Muscle of arm (tissue), 14 donors: Measurements from ENCODE around the gene ZFP1. TPM values are rescaled to one million over a fixed set of nuclear protein-coding genes. Genes with fewer than 3 reads are reported as not detected.
A peak's percentile ranks its signal among the peaks of the same experiment; 100 is the strongest.

Experiments
- DNase-seq: peaks from one replicate; pipeline ENCODE4 v3.0.0-alpha.2; 2013
- long read RNA-seq, 11 donors: transcript quantifications; one replicate each; lab custom pipeline, GENCODE V29; 2026
- polyA plus RNA-seq, 12 donors: library from polyadenylated mRNA; unstranded; fragments of 120-200 nt; gene quantifications; one replicate each; pipeline ENCODE4 v1.2.1, GENCODE V29; 2013; ENCODE audit not compliant: insufficient read length in 12 of 12

ZFP1 gene
- 10 to 100 TPM in 10 of 12 donors, 1 to 10 TPM in 1, not detected in 1; 8.5 to 19.6 (median 14.0) TPM for polyA plus RNA-seq
- long read RNA-seq, donor 1, partial matches to known transcripts = 0 of 2 reads
- long read RNA-seq, donor 1, other reads (novel, unspliced or antisense) = 0 of 2 reads
- long read RNA-seq, donor 2, partial matches to known transcripts = 0 of 3 reads
- long read RNA-seq, donor 2, other reads (novel, unspliced or antisense) = 0 of 3 reads
- long read RNA-seq, donor 3 = 0 reads
- long read RNA-seq, donor 4, partial matches to known transcripts = 0 of 1 reads
- long read RNA-seq, donor 4, other reads (novel, unspliced or antisense) = 0 of 1 reads
- long read RNA-seq, donor 5, partial matches to known transcripts = 0 of 2 reads
- long read RNA-seq, donor 5, other reads (novel, unspliced or antisense) = 0 of 2 reads
- long read RNA-seq, donor 6, partial matches to known transcripts = 0 of 3 reads
- long read RNA-seq, donor 6, other reads (novel, unspliced or antisense) = 0 of 3 reads
- long read RNA-seq, donor 7, partial matches to known transcripts = 0 of 2 reads
- long read RNA-seq, donor 7, other reads (novel, unspliced or antisense) = 0 of 2 reads
- long read RNA-seq, donor 8, transcript ZFP1-209 (4 exons, 1,457 nt) = major isoform, 6 of 6 reads
- long read RNA-seq, donor 8, partial matches to known transcripts = 0 of 6 reads
- long read RNA-seq, donor 8, other reads (novel, unspliced or antisense) = 0 of 6 reads
- long read RNA-seq, donor 9, transcript ZFP1-209 (4 exons, 1,457 nt) = major isoform, 5 of 7 reads
- long read RNA-seq, donor 9, partial matches to known transcripts = 0 of 7 reads
- long read RNA-seq, donor 9, other reads (novel, unspliced or antisense) = 0 of 7 reads
- long read RNA-seq, donor 10, partial matches to known transcripts = 0 of 4 reads
- long read RNA-seq, donor 10, other reads (novel, unspliced or antisense) = 0 of 4 reads
- long read RNA-seq, donor 11, partial matches to known transcripts = 0 of 2 reads
- long read RNA-seq, donor 11, other reads (novel, unspliced or antisense) = 0 of 2 reads

- DNase-seq = peak; percentile 95
Measured at GRCh38 chr16:75148311-75149195, at the start of gene ZFP1. TSS of gene ZFP1 (plus strand) at chr16:75148524. CDS start at chr16:75152952, 4,428 bp downstream.

DNA sequence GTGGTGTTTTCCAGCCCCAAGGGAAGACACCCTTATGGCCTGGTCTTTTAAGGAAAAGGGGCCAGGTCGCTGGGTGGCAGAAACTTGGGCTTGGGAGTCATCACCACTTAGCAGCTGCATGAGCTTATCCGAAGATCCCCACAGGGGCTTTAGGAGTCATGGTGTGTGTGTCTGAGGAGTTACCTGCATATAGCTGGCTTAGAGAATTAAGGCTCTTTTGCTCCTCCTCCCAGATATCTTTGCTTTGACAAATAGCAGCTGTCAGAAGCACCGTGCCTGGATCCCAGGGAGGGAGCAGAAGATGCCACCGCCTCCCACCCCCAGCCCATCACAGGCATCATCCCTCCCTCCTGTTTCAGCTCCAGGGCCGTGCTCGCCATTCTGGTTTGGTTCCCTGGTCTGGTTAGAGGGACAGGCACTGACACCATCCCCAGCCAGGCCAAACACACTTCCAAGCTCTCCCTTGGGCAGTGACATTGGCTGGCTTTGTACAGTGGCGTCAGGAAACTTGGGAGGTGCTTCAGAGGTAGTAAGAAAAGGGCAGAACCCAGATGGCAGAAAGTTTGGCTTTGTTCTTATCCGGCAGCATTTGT is 49.2 kb upstream of the ZFP1 start:
- no peak for DNase-seq

DNA sequence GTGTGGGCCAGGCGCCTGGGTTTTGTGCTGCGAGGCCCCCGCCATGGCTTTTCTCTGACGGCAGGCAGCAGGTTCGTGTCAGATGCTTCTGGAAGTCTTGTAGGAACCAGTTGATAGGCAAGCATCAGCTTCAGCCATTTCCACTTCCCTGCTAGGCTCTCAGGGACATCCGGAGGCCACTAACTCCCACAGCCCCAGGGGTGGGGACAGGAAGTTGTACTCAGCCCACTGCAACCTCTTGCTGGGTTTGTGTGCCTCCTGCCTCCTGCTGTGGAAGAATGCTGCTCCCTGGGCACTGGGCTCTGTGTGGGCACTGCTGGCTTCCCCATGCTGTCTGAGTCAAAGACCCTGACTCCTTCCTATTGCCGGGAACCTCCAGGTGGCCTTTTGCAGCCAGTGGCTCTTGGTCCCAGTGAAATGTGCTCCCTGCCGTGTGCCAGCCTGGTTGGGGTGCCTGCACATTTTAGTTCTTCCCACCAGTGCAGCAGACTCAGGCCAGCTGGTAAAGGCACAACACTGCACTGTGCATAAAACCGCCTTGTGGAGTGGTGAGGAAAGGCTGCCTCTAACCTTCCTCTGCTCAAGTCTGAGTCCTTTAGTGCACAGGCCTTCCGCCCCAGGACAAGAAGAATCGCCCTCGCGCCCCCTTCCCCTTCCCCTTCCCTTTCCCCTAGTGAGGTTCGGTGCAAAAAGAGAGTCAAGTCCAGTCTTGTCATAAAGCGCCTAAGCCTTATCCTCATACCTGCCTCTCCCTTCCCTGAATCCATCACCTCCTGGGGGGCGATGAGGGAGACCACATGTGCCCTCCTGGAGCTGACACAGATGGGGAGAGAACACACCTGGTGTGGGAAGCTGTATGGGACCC is 48.4 kb upstream of the ZFP1 start:
- DNase-seq = no peak

GRCh38 chr16:75100603-75100990 is 47.7 kb upstream of the ZFP1 start:
- DNase-seq = no peak

- no peak for DNase-seq
Measured at GRCh38 chr16:75101635-75102034, 46.7 kb upstream of the ZFP1 start.

GRCh38 chr16:75102595-75102994 is 45.7 kb upstream of the ZFP1 start:
- DNase-seq = no peak

- DNase-seq = no peak
Measured at GRCh38 chr16:75103994-75104393, 44.3 kb upstream of the ZFP1 start.

DNA sequence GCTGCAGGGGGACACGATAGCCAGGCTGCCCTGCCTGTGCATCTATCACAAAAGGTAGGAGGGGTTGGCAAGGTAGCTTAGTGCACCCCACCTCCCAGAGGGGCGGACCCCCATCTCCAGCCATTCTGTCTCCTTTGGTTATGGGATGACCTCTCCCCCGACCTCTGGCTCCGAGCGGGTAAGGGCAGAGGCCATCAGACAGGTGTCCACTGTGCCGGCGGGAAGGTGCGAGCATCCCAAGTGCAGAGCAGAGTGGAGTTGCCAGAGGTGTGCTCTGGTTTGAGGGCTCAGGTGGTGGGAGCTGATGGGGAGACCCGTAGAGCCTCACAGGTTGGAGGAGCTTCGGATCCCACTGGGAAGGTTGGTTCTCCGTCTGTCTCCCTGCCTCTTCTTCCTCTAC is 43.5 kb upstream of the ZFP1 start:
- DNase-seq = no peak

GRCh38 chr16:75105306-75106061 is 42.8 kb upstream of the ZFP1 start:
- DNase-seq = no peak

DNA sequence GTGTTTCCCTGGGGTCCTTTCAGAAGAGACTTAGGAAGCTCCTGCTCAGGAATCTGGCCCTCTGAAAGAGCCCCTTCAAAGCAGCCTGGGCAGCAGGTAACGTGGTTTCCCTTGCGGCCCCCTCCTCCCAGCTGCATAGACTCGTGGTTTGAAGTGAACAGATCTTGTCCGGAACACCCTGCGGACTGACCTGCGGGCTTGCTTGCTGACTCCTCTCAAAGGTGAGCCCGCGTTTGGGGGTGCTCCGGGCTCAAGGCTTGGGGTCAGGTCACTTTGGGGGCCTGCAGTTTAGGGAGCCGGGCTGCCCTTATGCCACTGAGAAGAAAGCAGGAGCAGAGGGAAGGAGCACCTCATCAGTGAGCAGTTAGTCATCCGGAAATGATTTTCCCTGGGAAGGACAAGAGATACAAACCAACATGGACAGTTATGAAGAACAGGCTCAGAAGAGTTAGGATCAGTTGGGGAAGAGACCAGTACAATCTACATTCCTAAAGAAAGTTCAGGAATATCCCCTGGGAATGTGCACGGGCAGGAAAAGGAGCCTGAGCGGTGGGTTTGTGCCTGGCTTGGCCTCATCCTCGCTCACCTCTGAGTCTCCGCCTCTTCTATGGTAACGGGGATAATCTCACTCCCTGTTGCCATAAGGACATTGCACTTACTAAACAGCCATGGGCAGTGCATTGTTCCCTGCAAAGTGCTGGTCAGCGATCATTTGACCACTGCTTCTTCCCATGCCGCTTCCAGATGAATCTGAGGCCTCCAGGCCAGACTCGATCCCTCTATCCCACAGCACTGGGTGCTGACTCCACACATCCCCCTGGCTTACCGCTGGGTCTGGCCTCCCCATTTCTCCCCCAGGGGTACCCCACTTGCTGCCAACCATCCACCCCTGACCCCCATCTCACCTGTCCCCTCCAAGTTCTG is 41.7 kb upstream of the ZFP1 start:
- DNase-seq = no peak

- DNase-seq = no peak
Measured at GRCh38 chr16:75107505-75107904, 40.8 kb upstream of the ZFP1 start.

DNA sequence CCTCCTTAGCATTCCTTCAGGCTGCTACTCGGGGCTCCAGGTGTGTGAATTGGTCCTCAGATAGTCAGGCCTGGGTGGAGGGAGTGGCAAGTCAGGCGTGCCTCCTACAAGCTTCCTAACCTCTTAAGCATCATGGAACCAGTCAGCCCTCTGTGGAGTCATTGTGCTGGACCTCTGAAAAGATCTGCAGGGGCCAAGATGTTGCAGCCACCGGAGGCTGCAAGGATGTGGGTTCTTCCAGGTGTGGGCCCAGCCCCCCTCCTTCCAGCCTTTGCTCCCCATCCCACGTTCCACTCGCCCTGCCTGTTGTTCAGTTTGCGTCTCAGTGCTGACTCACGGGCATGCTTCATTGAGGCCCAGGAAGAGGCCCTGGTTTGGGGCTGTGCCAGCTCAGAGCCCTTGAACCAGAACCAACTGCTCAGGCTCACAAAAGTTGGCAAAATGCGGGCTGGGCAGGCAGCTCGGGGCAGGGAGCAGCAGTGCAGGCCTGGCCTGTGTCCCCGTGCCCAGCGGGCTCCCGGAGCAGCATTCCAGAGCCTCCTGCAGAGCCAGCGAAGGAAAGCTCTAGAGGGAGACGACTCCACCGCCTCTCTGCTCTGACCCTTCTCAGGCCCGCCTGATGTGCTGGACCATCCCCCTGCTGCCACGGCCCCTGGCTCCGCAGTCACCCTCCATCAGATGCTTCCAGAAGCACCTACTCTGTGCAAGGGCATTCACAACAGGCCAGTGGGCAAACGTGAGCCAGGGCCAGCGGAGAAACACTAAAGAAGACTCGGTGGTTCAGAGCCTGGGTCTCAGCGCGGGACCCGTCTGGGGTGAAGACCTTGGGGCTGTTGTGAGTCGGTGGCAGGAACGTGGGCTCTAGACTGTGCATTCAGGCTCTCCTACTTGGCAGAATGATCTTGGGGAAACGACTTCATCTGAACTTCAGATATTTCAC is 39.3 kb upstream of the ZFP1 start:
- DNase-seq = no peak

GRCh38 chr16:75109732-75110243 is 38.5 kb upstream of the ZFP1 start:
- no peak for DNase-seq

DNA sequence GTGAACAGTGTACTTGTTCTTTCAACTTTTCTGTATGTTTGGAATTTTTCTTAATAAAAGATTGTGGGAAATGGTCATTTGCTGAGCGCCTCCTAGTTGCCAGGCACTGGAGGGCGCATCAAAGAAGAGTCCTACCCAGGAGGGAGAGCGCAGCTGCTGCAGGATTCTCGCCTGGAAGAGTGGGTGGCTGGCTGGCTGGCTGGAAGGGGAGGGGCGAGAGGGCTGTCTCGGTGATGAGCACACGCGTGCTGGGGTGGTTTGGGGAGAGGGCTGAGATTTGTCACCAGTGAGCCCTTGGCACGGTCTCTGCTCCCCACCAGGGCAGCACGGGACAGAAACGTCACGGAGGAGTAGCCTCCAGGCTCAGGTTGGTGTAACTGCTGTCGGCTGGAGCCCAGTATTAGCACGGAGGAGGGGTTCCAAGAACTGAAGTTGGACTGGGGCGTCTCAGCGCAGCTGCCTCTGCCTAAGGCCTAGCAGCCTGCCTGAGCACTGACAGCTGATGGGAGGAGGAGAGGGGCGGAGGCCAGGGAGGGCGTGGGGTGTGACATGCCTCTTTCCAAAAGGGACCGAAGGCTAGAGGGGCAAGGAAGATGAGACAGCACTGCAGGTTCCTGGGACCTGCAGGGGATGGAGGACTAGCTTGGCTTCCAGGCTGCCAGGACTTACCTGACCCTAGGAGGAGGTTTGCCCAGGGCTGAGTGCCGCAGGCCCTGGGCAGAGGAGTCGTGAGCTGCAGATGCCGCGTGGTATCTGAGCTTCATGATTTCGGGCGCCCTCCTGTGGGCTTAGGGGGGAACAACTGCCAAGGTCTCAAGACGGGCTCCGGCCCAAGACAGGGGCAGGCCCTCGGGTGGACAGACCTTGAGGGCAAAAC is 37.4 kb upstream of the ZFP1 start:
- peak; percentile 92 for DNase-seq

DNA sequence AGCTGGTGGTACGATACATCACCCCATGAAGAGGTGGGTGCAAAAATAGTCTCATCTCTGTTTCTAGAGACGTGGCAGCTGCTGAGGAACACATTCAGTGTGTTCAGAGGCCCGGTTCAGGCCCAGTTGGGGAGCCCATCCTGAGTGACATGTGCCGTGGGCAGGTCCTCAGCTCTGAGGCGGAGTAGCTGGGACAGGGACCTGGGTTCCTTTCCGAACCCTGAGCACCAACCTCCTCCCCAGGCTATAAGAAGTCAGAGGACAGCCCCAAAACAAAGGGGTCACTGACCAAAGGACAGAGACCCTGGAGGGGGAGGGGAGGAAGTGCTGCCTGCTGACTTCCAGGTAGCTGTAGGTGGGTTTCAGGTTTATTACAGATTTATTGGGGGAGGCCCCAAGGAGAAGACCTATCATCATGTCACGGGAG is 36.8 kb upstream of the ZFP1 start:
- DNase-seq = no peak
